Omental fat pad (tissue), 4 donors: Measurements from ENCODE around the gene HOXD3. TPM values are rescaled to one million over a fixed set of nuclear protein-coding genes. Genes with fewer than 3 reads are reported as not detected.

ENCODE experiments used
- ATAC-seq: fragments of 150-250 bp; one replicate; pipeline ENCODE4 v1.9.1; 2016; ENCODE audit warnings: mild to moderate bottlenecking, moderate library complexity; ENCODE audit not compliant: low FRiP score
- DNase-seq: peaks from one replicate; pipeline ENCODE4 v3.0.0-alpha.2; 2019; ENCODE audit warnings: low spot score
- total RNA-seq, 4 donors: library from RNA; depleted of rRNA; stranded (reverse); fragments of >200 nt; gene quantifications; one replicate each; pipeline ENCODE4 v1.1.0, GENCODE V29; 2016
- TF ChIP-seq, protein P1 (sequence below), 3 donors: fragments of 450-650 bp; IDR thresholded peaks; one replicate each; pipeline ENCODE4 v1.5.1; 2016 to 2017; ENCODE audit warnings: antibody characterized with exemption in 3 of 3, mild to moderate bottlenecking in 3 of 3, moderate library complexity in 2 of 3

HOXD3 gene
- total RNA-seq, 4 donors from 2014 or later = 0.65 to 15.8 (median 2.8) TPM

DNA sequence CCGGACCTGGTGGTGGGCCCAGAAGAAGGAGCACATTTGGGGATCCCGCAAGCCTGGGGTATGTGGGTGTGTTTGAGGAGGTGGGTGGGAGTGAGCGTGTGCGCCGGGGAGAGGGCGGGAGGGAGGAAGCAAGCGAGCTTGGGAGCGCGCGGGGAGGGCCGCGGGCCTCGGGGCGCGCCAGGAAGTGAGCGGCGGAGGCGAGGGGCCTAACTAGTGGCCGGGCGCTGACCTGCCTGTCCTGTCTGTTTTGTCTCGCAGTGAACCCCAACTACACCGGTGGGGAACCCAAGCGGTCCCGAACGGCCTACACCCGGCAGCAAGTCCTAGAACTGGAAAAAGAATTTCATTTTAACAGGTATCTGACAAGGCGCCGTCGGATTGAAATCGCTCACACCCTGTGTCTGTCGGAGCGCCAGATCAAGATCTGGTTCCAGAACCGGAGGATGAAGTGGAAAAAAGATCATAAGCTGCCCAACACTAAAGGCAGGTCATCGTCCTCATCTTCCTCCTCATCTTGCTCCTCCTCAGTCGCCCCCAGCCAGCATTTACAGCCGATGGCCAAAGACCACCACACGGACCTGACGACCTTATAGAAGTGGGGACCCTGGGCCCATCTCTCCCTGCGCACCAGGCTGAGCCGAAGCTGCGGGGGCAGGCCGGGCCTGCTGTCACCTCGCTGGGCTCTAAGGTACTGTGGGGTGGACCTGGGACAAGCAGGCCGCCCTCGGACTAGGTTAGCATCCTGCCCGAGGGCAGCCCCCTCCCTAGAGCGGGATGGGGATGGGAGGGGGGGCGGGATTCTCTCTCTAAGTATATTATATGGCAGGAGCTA is 4.5 kb upstream of the HOXD3 start:
- DNase-seq = no peak
- ATAC-seq = no peak
- TF ChIP-seq, protein P1, sequence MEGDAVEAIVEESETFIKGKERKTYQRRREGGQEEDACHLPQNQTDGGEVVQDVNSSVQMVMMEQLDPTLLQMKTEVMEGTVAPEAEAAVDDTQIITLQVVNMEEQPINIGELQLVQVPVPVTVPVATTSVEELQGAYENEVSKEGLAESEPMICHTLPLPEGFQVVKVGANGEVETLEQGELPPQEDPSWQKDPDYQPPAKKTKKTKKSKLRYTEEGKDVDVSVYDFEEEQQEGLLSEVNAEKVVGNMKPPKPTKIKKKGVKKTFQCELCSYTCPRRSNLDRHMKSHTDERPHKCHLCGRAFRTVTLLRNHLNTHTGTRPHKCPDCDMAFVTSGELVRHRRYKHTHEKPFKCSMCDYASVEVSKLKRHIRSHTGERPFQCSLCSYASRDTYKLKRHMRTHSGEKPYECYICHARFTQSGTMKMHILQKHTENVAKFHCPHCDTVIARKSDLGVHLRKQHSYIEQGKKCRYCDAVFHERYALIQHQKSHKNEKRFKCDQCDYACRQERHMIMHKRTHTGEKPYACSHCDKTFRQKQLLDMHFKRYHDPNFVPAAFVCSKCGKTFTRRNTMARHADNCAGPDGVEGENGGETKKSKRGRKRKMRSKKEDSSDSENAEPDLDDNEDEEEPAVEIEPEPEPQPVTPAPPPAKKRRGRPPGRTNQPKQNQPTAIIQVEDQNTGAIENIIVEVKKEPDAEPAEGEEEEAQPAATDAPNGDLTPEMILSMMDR (IDR thresholded peaks at IDR 0.05) = no peak

DNA sequence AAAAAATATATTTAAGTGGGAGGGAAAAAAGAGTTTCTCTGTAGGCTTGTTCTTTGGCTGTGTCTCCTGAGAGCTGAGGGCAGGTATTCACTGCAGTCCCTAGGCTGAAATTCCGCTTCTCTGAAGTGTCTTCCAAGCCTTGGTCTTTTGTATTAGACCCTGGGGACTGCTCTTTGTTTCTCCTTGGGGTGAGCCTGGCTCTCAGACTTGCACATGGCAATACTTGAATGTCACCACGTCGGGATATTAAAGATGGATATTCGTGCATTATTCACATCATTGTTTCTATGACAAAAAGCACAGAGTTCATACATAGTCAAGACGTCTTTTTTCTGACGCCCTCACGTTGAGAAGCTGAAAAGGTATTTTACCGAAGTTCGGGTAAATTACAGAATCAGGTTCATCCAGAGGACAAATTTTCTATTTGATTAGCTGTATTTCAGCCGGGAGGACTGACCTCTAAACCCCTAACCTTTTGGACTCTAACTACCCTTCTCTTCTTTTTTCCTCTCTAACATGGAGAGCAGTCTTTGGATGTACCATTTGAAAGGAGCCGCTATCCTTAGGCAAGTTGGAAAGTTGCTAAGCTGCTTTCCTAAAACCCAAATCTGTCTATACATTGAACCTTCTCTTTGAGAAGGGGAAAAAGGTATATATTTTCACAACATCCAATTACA is 2.4 kb upstream of the HOXD3 start:
- no peak for DNase-seq
- no peak for ATAC-seq
- TF ChIP-seq, protein P1 (IDR thresholded peaks at IDR 0.05) = no peak

DNA sequence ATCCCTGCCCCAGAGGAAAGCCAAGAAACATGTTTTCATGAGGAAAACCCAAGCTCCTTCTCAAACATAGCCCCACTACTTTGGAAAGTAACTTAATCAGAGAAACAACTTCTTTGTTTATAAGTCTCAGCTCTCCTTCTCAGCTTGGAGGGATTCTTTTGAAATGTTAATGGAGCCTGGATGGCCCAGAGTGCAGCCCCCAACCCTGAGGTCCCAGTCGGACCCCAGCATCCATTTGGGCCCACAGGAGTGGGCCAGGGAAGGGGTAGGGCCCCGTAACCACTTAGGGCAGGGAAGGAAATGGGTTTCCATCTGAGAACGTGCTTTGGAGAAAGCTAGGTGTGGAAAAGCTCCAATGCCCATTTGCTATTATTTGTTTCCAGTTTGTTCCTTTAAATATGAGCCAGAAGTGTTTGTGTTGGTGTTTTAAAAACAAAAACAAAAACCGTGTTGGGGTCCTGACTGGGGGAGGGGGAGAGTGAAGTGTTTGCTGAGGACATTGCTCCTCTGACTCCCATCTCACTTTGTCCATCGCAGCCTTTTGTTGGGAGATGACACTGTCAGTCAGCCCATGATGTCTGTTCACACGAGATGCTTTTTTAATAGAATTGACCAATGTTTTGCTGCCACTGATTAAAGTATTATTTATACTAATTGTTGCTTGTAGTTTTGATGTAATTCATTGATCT is 1.6 kb upstream of the HOXD3 start:
- ATAC-seq (no peak), DNase-seq (no peak)
- TF ChIP-seq, protein P1 (IDR thresholded peaks at IDR 0.05) = no peak

DNA sequence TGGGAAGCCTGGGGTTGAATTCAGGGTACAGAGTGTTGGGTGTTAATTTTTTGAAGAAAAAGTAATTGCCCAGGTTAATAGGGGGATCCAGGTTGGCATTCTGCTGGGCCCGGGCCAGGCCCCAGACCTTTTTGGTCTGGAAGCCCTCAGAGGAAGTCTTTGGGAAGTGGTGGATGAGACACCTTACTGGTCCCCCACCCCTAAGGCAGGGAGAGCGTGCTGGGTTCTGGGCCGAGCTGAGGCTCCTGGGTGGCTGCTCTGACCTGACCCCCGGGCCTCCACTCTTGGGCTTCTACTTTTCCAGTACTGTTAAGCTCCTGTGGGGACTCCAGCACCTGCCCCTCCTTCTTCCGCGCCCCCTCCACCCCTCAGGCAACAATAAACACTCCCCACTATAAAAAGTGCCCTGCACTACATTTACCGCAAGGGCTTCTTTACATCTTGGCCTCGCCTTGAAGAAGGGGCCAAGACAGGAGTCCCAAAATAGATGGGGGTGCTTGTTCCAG is 753 bp upstream of the HOXD3 start:
- ATAC-seq (no peak), DNase-seq (no peak)
- TF ChIP-seq, protein P1 (IDR thresholded peaks at IDR 0.05) = no peak

DNA sequence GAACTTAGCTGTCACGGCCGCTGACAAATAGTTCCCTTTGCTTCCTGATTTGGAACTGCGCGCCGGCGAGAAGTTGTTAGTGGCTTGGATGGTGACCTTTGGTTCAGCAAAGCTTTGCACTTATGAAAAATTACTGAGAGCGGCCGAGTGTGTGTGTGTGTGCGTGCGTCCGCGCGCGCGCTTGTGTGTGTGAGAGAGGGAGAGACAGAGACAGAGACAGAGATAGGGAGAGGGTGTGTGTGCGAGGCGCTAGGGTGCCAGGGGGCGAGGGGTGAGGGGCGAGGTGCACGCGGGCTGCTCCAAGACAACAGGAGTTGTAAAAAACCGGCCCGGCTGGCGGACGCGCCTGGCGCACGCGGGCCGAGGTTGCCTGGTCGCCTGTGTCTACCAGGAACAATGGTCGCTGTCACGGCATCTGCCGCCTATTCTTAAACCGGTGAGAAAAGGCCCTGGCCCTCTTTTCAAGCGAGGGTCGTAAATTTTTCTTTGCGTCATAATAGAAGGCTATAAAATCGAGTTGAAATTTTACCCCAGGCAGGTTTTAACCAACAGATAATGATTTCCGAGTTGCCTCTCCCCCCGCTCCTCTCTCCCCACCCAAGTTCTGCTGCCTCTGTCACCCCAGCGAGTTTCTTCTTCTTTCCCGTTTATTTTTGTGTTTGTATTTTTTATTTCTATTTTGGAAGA is 535 bp downstream of the HOXD3 start:
- no peak for ATAC-seq
- no peak for DNase-seq
- TF ChIP-seq, protein P1 (IDR thresholded peaks at IDR 0.05) = no peak

DNA sequence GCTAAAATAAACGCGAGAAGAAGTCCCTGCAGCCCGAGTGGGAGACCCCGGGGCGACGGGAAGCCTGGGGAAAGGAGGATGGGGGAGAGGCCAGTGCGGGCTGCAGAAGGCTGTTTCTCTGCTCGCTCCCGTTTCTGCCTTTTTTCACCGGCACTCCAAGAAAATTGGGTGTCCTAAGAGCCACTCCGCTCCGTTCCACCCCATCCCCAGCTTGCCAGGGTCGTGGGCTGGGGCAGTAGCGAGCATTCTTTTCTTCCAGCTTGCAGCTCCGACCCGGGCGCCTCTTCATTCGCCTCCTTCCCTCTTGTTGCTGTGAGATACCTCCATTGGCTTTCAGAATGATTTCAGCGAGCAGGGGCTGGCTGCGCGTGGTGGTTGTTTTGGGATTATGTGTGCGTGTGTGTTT is 1.1 kb downstream of the HOXD3 start:
- TF ChIP-seq, protein P1 (IDR thresholded peaks at IDR 0.05) = no peak
- DNase-seq = no peak
- no peak for ATAC-seq
